SU-DHL-6 (cell line): Measurements from ENCODE around the gene CHERP.

Experiments
- H2AFZ ChIP-seq: fragments of 200-600 bp; sonication (generic); 2 replicates; pipeline ENCODE4 v1.6.1; 2014; ENCODE audit warnings: low read depth, mild to moderate bottlenecking, moderate library complexity, mixed read lengths, antibody characterized with exemption, low read length; ENCODE audit not compliant: severe bottlenecking
- H3F3A ChIP-seq: fragments of 200-600 bp; shearing (Covaris generic); 2 replicates; pipeline ENCODE4 v1.6.0; 2016; ENCODE audit warnings: antibody characterized with exemption, mild to moderate bottlenecking; ENCODE audit not compliant: insufficient read depth
- H3K27ac ChIP-seq: fragments of 200-600 bp; sonication (generic); 2 replicates; pipeline ENCODE4 v1.5.1; 2016; ENCODE audit warnings: low read depth, mild to moderate bottlenecking, low read length, moderate library complexity, mixed read lengths
- H3K27me3 ChIP-seq: fragments of 200-600 bp; sonication (generic), shearing (Covaris generic); 2 replicates; pipeline ENCODE4 v1.6.0; 2014; ENCODE audit warnings: mild to moderate bottlenecking, low read length
- H3K36me3 ChIP-seq: fragments of 200-600 bp; sonication (generic); 2 replicates; pipeline ENCODE4 v1.6.1; 2014; ENCODE audit warnings: mild to moderate bottlenecking, low read length, mixed read lengths
- H3K4me2 ChIP-seq: fragments of 300-600, 200-600 bp; shearing (Covaris generic), sonication (generic); 2 replicates; pipeline ENCODE4 v1.6.0; 2014; ENCODE audit warnings: low read length, low read depth, mild to moderate bottlenecking; ENCODE audit not compliant: poor library complexity, severe bottlenecking
- H3K4me3 ChIP-seq: fragments of 200-600 bp; sonication (generic); 2 replicates; pipeline ENCODE4 v1.5.1; 2014; ENCODE audit warnings: antibody characterized with exemption, low read length, mild to moderate bottlenecking, mixed read lengths; ENCODE audit not compliant: insufficient read depth, poor library complexity, severe bottlenecking
- H3K79me2 ChIP-seq: fragments of 200-600 bp; sonication (generic); 2 replicates; pipeline ENCODE4 v1.6.1; 2014; ENCODE audit warnings: mild to moderate bottlenecking, low read length, moderate library complexity; ENCODE audit not compliant: insufficient read depth
- H3K9ac ChIP-seq: fragments of 200-600 bp; sonication (generic); 2 replicates; pipeline ENCODE4 v1.7.0; 2014; ENCODE audit warnings: mild to moderate bottlenecking, low read length
- H3K9me2 ChIP-seq: fragments of 200-600 bp; sonication (generic); replicated peaks from 2 replicates; pipeline ENCODE4 v1.6.1; 2014; ENCODE audit warnings: low read length; ENCODE audit not compliant: insufficient read depth
- H3K9me3 ChIP-seq: fragments of 200-600 bp; sonication (generic); 2 replicates; pipeline ENCODE4 v1.6.1; 2014; ENCODE audit warnings: low read length, mixed read lengths; ENCODE audit not compliant: insufficient read depth
- H4K20me1 ChIP-seq: fragments of 200-600 bp; sonication (generic); 2 replicates; pipeline ENCODE4 v1.6.1; 2014; ENCODE audit warnings: low read depth, mild to moderate bottlenecking, antibody characterized with exemption, low read length, moderate library complexity, mixed read lengths
- CTCF ChIP-seq: fragments of 200-600 bp; sonication (generic); IDR thresholded peaks from one replicate; pipeline ENCODE4 v1.5.1; 2017; ENCODE audit warnings: antibody characterized with exemption, mild to moderate bottlenecking, low read length, moderate library complexity; ENCODE audit not compliant: insufficient read depth, poor library complexity, severe bottlenecking
- EZH2phosphoT487 ChIP-seq: fragments of 200-600 bp; sonication (generic), shearing (Covaris generic); conservative IDR thresholded peaks from 2 replicates; pipeline ENCODE4 v1.6.1; 2018; ENCODE audit warnings: mild to moderate bottlenecking, antibody characterized with exemption, low read length, moderate library complexity, mixed read lengths

The CHERP gene

GRCh38 chr19:16518483-16519229, 23.6 kb downstream of the CHERP start:
- Histone ChIP-seq H3K27ac (no peak overlapping the region), H3K9me2 (no peaks in the 10 kb centered on the region), H3F3A (peaks cover 11% of the 10 kb centered on the region), H4K20me1 (no peaks in the 10 kb centered on the region), H3K36me3 (peaks cover 4% of the 10 kb centered on the region; the same call in 1 of the 2 replicates), H3K79me2 (no peaks in the 10 kb centered on the region), H2AFZ (no peak overlapping the region), H3K9me3 (no peaks in the 10 kb centered on the region), H3K27me3 (no peaks in the 10 kb centered on the region), H3K4me3 (no peak overlapping the region), H3K9ac (no peak overlapping the region), H3K4me2 (no peak overlapping the region)
- TF ChIP-seq EZH2phosphoT487 (no peak), CTCF (no peak)

GRCh38 chr19:16518061-16518460, 24.2 kb downstream of the CHERP start:
- Histone ChIP-seq H3K4me3 (no peak overlapping the region), H3K27ac (no peak overlapping the region), H3K36me3 (peaks cover 4% of the 10 kb centered on the region; the same call in 1 of the 2 replicates), H3F3A (peaks cover 11% of the 10 kb centered on the region), H3K9me3 (no peaks in the 10 kb centered on the region), H3K9ac (no peak overlapping the region), H4K20me1 (no peaks in the 10 kb centered on the region), H3K79me2 (no peaks in the 10 kb centered on the region), H2AFZ (no peak overlapping the region), H3K4me2 (no peak overlapping the region), H3K9me2 (no peaks in the 10 kb centered on the region), H3K27me3 (no peaks in the 10 kb centered on the region)
- no peak for TF ChIP-seq EZH2phosphoT487

- no peak overlapping the region for H2AFZ ChIP-seq
- H3K4me3 ChIP-seq: no peak overlapping the region
- H3K36me3 ChIP-seq: peaks cover 4% of the 10 kb centered on the region; the same call in 1 of the 2 replicates
- no peaks in the 10 kb centered on the region for H3K27me3 ChIP-seq
- no peak overlapping the region for H3K9ac ChIP-seq
- H3F3A ChIP-seq: peaks cover 11% of the 10 kb centered on the region
- H3K9me2 ChIP-seq: no peaks in the 10 kb centered on the region
- H3K79me2 ChIP-seq: no peaks in the 10 kb centered on the region
- H3K9me3 ChIP-seq: no peaks in the 10 kb centered on the region
- no peaks in the 10 kb centered on the region for H4K20me1 ChIP-seq
- TF ChIP-seq CTCF (no peak), EZH2phosphoT487 (no peak)
- H3K4me2 ChIP-seq: no peak overlapping the region
- no peak overlapping the region for H3K27ac ChIP-seq
These were observed 25.2 kb downstream of the CHERP start for GRCh38 chr19:16516923-16517610.

- Histone ChIP-seq H4K20me1 (no peaks in the 10 kb centered on the region), H3K27ac (no peak overlapping the region), H3K4me2 (no peak overlapping the region), H2AFZ (no peak overlapping the region), H3K79me2 (no peaks in the 10 kb centered on the region), H3K9me3 (no peaks in the 10 kb centered on the region), H3F3A (peaks cover 11% of the 10 kb centered on the region), H3K27me3 (no peaks in the 10 kb centered on the region), H3K36me3 (peaks cover 4% of the 10 kb centered on the region; the same call in 1 of the 2 replicates), H3K4me3 (no peak overlapping the region), H3K9me2 (no peaks in the 10 kb centered on the region), H3K9ac (no peak overlapping the region)
- no peak for TF ChIP-seq EZH2phosphoT487
These were observed 25.9 kb downstream of the CHERP start for GRCh38 chr19:16516381-16516780.
